IMR-90 (cell line): ENCODE results near the gene ZNF366. TPM values are rescaled to one million over a fixed set of nuclear protein-coding genes. Genes with fewer than 3 reads are reported as not detected.

Source experiments
- ATAC-seq: fragments of 200-7000 bp; cut with Tn5 transposase; 2 replicates; pipeline ENCODE4 v1.9.1; 2020; ENCODE audit warnings: low read depth, mild to moderate bottlenecking, moderate library complexity
- BruUV-seq: library from RNA; stranded (reverse); fragments of 400-500 nt; replicated peaks from 2 replicates; lab custom pipeline; 2021; lab: Mats Ljungman, UMichigan
- CTCF ChIA-PET: fragments of 300-600 bp; formaldehyde crosslinking; extraction: SDS; loops from one replicate; lab custom pipeline; 2021; ENCODE audit warnings: antibody characterized with exemption; lab: Yijun Ruan, JAX
- POLR2A ChIA-PET: fragments of 300-600 bp; sonication (Branson Sonifier 250); formaldehyde crosslinking; loops from one replicate; lab custom pipeline; 2022; ENCODE audit warnings: antibody characterized with exemption; ENCODE audit not compliant: unreplicated experiment; lab: Charles Lee
- DNase-seq: peaks from one replicate; pipeline ENCODE4 v3.0.0; 2013
- H2AFZ ChIP-seq: replicated peaks from 2 replicates; pipeline ENCODE3; 2013; ENCODE audit warnings: low read length, mild to moderate bottlenecking; ENCODE audit not compliant: poor library complexity
- H2AK5ac ChIP-seq: 2 replicates; pipeline ENCODE4 v1.6.1; 2013; ENCODE audit warnings: low read depth, low read length, inconsistent platforms
- H2AK9ac ChIP-seq: replicated peaks from 2 replicates; pipeline ENCODE3; 2013; ENCODE audit warnings: mild to moderate bottlenecking, low read depth, low read length, moderate library complexity; ENCODE audit not compliant: poor library complexity
- H2BK120ac ChIP-seq: 2 replicates; pipeline ENCODE4 v1.6.1; 2013; ENCODE audit warnings: low read depth, low read length, inconsistent platforms
- H2BK15ac ChIP-seq: 3 replicates; pipeline ENCODE4 v1.6.1; 2013; ENCODE audit warnings: low read depth, low read length, inconsistent platforms
- H2BK20ac ChIP-seq: 2 replicates; pipeline ENCODE4 v1.6.1; 2013; ENCODE audit warnings: low read depth, mild to moderate bottlenecking, inconsistent platforms, low read length, moderate library complexity
- H2BK5ac ChIP-seq: 2 replicates; pipeline ENCODE4 v1.6.1; 2013; ENCODE audit warnings: mild to moderate bottlenecking, low read depth, low read length, inconsistent platforms; ENCODE audit not compliant: poor library complexity, severe bottlenecking
- H3K14ac ChIP-seq: replicated peaks from 2 replicates; pipeline ENCODE4 v1.6.1; 2013; ENCODE audit warnings: low read depth, low read length, inconsistent platforms
- H3K18ac ChIP-seq: 2 replicates; pipeline ENCODE4 v1.6.1; 2013; ENCODE audit warnings: low read depth, low read length, control low read depth
- H3K23ac ChIP-seq: 2 replicates; pipeline ENCODE4 v1.6.1; 2013; ENCODE audit warnings: low read depth, low read length, inconsistent platforms
- H3K27ac ChIP-seq: 2 replicates; pipeline ENCODE4 v1.5.1; 2013; ENCODE audit warnings: mild to moderate bottlenecking, control low read depth, low read length; ENCODE audit not compliant: insufficient read depth
- H3K27me3 ChIP-seq: 2 replicates; pipeline ENCODE4 v1.6.1; 2013; ENCODE audit warnings: low read length; ENCODE audit not compliant: control insufficient read depth, insufficient read depth
- H3K36me3 ChIP-seq: 2 replicates; pipeline ENCODE4 v1.6.1; 2013; ENCODE audit warnings: low read length, mixed read lengths; ENCODE audit not compliant: control insufficient read depth, insufficient read depth
- H3K4ac ChIP-seq: 2 replicates; pipeline ENCODE4 v1.6.1; 2013; ENCODE audit warnings: low read depth, low read length, inconsistent platforms
- H3K4me1 ChIP-seq: 2 replicates; pipeline ENCODE4 v1.6.1; 2013; ENCODE audit warnings: low read length, mixed read lengths; ENCODE audit not compliant: control insufficient read depth, insufficient read depth
- H3K4me2 ChIP-seq: 2 replicates; pipeline ENCODE4 v1.6.1; 2013; ENCODE audit warnings: low read depth, mild to moderate bottlenecking, control low read depth, low read length, moderate library complexity
- H3K4me3 ChIP-seq: 2 replicates; pipeline ENCODE4 v1.5.1; 2013; ENCODE audit warnings: low read depth, mild to moderate bottlenecking, control low read depth, low read length, moderate library complexity; ENCODE audit not compliant: insufficient read depth
- H3K56ac ChIP-seq: 2 replicates; pipeline ENCODE4 v1.6.1; 2013; ENCODE audit warnings: low read length, inconsistent platforms; ENCODE audit not compliant: insufficient read depth; ENCODE audit errors: extremely low read depth
- H3K79me1 ChIP-seq, 2 experiments: 2 replicates each; pipeline ENCODE4 v1.6.1; 2013; ENCODE audit warnings: low read length in 2 of 2, inconsistent platforms in 1 of 2, low read depth in 1 of 2
- H3K9ac ChIP-seq: 2 replicates; pipeline ENCODE4 v1.6.1; 2013; ENCODE audit warnings: low read depth, low read length, control low read depth
- H3K9me1 ChIP-seq: 2 replicates; pipeline ENCODE4 v1.6.1; 2013; ENCODE audit warnings: low read length, inconsistent platforms; ENCODE audit not compliant: insufficient read depth
- H3K9me3 ChIP-seq: 2 replicates; pipeline ENCODE4 v1.6.1; 2013; ENCODE audit warnings: low read length; ENCODE audit not compliant: control insufficient read depth, insufficient read depth
- H4K20me1 ChIP-seq: 2 replicates; pipeline ENCODE4 v1.6.1; 2013; ENCODE audit warnings: low read length, inconsistent platforms; ENCODE audit not compliant: insufficient read depth
- H4K5ac ChIP-seq: 2 replicates; pipeline ENCODE4 v1.6.1; 2013; ENCODE audit warnings: mild to moderate bottlenecking, low read depth, low read length, control low read depth
- H4K8ac ChIP-seq, 2 experiments: 2 replicates each; pipeline ENCODE4 v1.6.1; 2013; ENCODE audit warnings: low read depth in 2 of 2, low read length in 2 of 2, control low read depth in 1 of 2, inconsistent platforms in 1 of 2
- H4K91ac ChIP-seq: 2 replicates; pipeline ENCODE4 v1.6.1; 2013; ENCODE audit warnings: low read depth, low read length, inconsistent platforms; ENCODE audit not compliant: insufficient read depth
- BHLHE40 ChIP-seq: fragments of 150-350 bp; IDR thresholded peaks from 2 replicates; pipeline ENCODE4 v1.6.1; 2016; ENCODE audit warnings: mild to moderate bottlenecking, low read depth, low read length
- CHD1 ChIP-seq: IDR thresholded peaks from 2 replicates; pipeline ENCODE4 v1.6.1; 2012; ENCODE audit warnings: low read depth, low read length, improper control_type of control experiment
- FOS ChIP-seq: fragments of 150-350 bp; IDR thresholded peaks from 2 replicates; pipeline ENCODE4 v1.6.1; 2016; ENCODE audit warnings: low read depth, low read length
- MAFK ChIP-seq: IDR thresholded peaks from 2 replicates; pipeline ENCODE4 v1.6.1; 2012; ENCODE audit warnings: low read depth, low read length, improper control_type of control experiment
- MAZ ChIP-seq: IDR thresholded peaks from 2 replicates; pipeline ENCODE4 v1.6.1; 2012; ENCODE audit warnings: low read depth, mild to moderate bottlenecking, low read length, improper control_type of control experiment, moderate library complexity, borderline replicate concordance
- NFE2L2 ChIP-seq: fragments of 150-350 bp; IDR thresholded peaks from 2 replicates; pipeline ENCODE4 v1.6.1; 2016; ENCODE audit warnings: low read depth, mild to moderate bottlenecking, low read length
- POLR2A ChIP-seq: IDR thresholded peaks from 2 replicates; pipeline ENCODE4 v1.6.1; 2012; ENCODE audit warnings: mild to moderate bottlenecking, low read depth, low read length
- WGBS, 2 experiments: methylation state at CpG; one replicate each; pipeline versions ENCODE4 v1.1.5 to v1.1.7; 2013; ENCODE audit warnings: missing lambda C conversion rate in 2 of 2; ENCODE audit not compliant: insufficient read length in 1 of 2; ENCODE audit errors: extremely low coverage in 2 of 2; 5-methylcytosine and 5-hydroxymethylcytosine counted together
- dilution Hi-C: fragments of 300-500 bp; cut with HindIII; formaldehyde crosslinking; loops from one replicate; pipeline ENCODE4 v1.14.3; 2018; ENCODE audit warnings: low sequenced_read_pairs; ENCODE audit not compliant: unreplicated experiment
- in situ Hi-C: fragments of 300-500 bp; cut with MboI; formaldehyde crosslinking; loops from 3 replicates; pipeline ENCODE4 v1.14.3; 2019; ENCODE audit warnings: low sequenced_read_pairs, inconsistent platforms, mixed read lengths
- intact Hi-C: fragments of 100-400 bp; cut with micrococcal nuclease; formaldehyde crosslinking; loops from 2 replicates; pipeline ENCODE4 v1.10.0; 2022
- polyA plus RNA-seq, 3 experiments: library from polyadenylated mRNA; depleted of rRNA; stranded (reverse); fragments of >200 nt; gene quantifications; 2 replicates each; pipeline ENCODE4 v1.2.3, GENCODE V29; 2012; ENCODE audit warnings: low replicate concordance in 1 of 3
- total RNA-seq: library from RNA; depleted of rRNA; stranded (reverse); fragments of >200 nt; gene quantifications from 2 replicates; pipeline ENCODE4 v1.2.3, GENCODE V29; 2012
- TF ChIP-seq, protein P1 (sequence below): conservative IDR thresholded peaks from 2 replicates; pipeline ENCODE4 v1.5.1; 2012; ENCODE audit warnings: mild to moderate bottlenecking, low read depth, low read length, improper control_type of control experiment
- TF ChIP-seq, protein P2 (sequence below): fragments of 150-350 bp; IDR thresholded peaks from 2 replicates; pipeline ENCODE4 v1.6.1; 2017; ENCODE audit warnings: mild to moderate bottlenecking, antibody characterized with exemption, low read length, low read depth

The ZNF366 gene
- total and polyA plus RNA-seq, 2 of the 4 experiments (the other 2 are of a cell fraction) = not detected

GRCh38 chr5:72515211-72515610, 8.0 kb upstream of the ZNF366 start:
- in situ Hi-C loops = loop anchor here (25.0 kb wide), 1 partner anchor 153 kb away; no protein-coding TSS in a partner anchor
- CTCF ChIA-PET = no interaction called here

More at GRCh38 chr5:72515211-72515610, 8.0 kb upstream of the ZNF366 start:
- no peak overlapping the region for H3K4ac ChIP-seq
- dilution Hi-C loops = no loop called here
- DNase-seq = no peak
- H4K8ac ChIP-seq = no peak overlapping the region
- no peaks in the 10 kb centered on the region for H3K9me3 ChIP-seq
- H3K23ac ChIP-seq = no peak overlapping the region
- H2AK5ac ChIP-seq = no peak overlapping the region
- H3K4me1 ChIP-seq = peaks cover 6% of the 10 kb centered on the region
- ATAC-seq = no peak
- H4K5ac ChIP-seq = no peak overlapping the region
- no peak overlapping the region for H3K56ac ChIP-seq
- intact Hi-C loops = no loop called here
- no peaks in the 10 kb centered on the region for H3K27me3 ChIP-seq
- no peak overlapping the region for H2BK120ac ChIP-seq
- WGBS, 2 experiments = no CpG with 5 or more reads among the region's 5 CpGs
- H2AFZ ChIP-seq = no peak overlapping the region
- H3K14ac ChIP-seq = no peak overlapping the region
- no peak overlapping the region for H2BK20ac ChIP-seq
- BruUV-seq = no TSS peak
- H2AK9ac ChIP-seq = no peak overlapping the region
- H3K27ac ChIP-seq = no peak overlapping the region
- H3K4me3 ChIP-seq = no peak overlapping the region
- H3K18ac ChIP-seq = no peak overlapping the region
- H4K91ac ChIP-seq = no peak overlapping the region
- H3K9me1 ChIP-seq = peaks cover 10% of the 10 kb centered on the region
- H3K9ac ChIP-seq = no peak overlapping the region
- no peak overlapping the region for H3K4me2 ChIP-seq
- TF ChIP-seq, protein P1, sequence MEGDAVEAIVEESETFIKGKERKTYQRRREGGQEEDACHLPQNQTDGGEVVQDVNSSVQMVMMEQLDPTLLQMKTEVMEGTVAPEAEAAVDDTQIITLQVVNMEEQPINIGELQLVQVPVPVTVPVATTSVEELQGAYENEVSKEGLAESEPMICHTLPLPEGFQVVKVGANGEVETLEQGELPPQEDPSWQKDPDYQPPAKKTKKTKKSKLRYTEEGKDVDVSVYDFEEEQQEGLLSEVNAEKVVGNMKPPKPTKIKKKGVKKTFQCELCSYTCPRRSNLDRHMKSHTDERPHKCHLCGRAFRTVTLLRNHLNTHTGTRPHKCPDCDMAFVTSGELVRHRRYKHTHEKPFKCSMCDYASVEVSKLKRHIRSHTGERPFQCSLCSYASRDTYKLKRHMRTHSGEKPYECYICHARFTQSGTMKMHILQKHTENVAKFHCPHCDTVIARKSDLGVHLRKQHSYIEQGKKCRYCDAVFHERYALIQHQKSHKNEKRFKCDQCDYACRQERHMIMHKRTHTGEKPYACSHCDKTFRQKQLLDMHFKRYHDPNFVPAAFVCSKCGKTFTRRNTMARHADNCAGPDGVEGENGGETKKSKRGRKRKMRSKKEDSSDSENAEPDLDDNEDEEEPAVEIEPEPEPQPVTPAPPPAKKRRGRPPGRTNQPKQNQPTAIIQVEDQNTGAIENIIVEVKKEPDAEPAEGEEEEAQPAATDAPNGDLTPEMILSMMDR = no peak
- TF ChIP-seq MAFK (no peak), FOS (no peak), CHD1 (no peak), NFE2L2 (no peak), POLR2A (no peak), BHLHE40 (no peak), MAZ (no peak)
- TF ChIP-seq, protein P2, sequence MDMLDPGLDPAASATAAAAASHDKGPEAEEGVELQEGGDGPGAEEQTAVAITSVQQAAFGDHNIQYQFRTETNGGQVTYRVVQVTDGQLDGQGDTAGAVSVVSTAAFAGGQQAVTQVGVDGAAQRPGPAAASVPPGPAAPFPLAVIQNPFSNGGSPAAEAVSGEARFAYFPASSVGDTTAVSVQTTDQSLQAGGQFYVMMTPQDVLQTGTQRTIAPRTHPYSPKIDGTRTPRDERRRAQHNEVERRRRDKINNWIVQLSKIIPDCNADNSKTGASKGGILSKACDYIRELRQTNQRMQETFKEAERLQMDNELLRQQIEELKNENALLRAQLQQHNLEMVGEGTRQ = no peak
- POLR2A ChIA-PET = no interaction called here
- H2BK15ac ChIP-seq = no peak overlapping the region
- H4K20me1 ChIP-seq = no peaks in the 10 kb centered on the region
- no peak overlapping the region for H2BK5ac ChIP-seq
- H3K79me1 ChIP-seq = no peaks in the 10 kb centered on the region
- H3K36me3 ChIP-seq = no peaks in the 10 kb centered on the region
